Calu3 (cell line): ENCODE measurements around the gene ACSL6. TPM values are rescaled to one million over a fixed set of nuclear protein-coding genes. Genes with fewer than 3 reads are reported as not detected.

Experiments
- BruUV-seq: library from RNA; stranded (reverse); fragments of 400-500 nt; replicated peaks from 2 replicates; lab custom pipeline; 2021; lab: Mats Ljungman, UMichigan
- CTCF ChIA-PET: fragments of 300-600 bp; sonication (Branson Sonifier 250); formaldehyde crosslinking; loops from one replicate; lab custom pipeline; 2022; ENCODE audit warnings: antibody characterized with exemption; lab: Charles Lee
- DNase-seq: peaks from one replicate; pipeline ENCODE4 v3.0.0; 2022
- H3K27ac Mint-ChIP-seq: one replicate; pipeline ENCODE4 v1.8.0; 2022; ENCODE audit warnings: mixed read lengths; ENCODE audit not compliant: unreplicated experiment
- H3K27me3 Mint-ChIP-seq: one replicate; pipeline ENCODE4 v1.8.0; 2022; ENCODE audit warnings: mixed read lengths; ENCODE audit not compliant: unreplicated experiment
- H3K36me3 Mint-ChIP-seq: one replicate; pipeline ENCODE4 v1.8.0; 2022; ENCODE audit warnings: mild to moderate bottlenecking, moderate library complexity, mixed read lengths; ENCODE audit not compliant: insufficient read depth, unreplicated experiment
- H3K4me1 Mint-ChIP-seq: one replicate; pipeline ENCODE4 v1.8.0; 2022; ENCODE audit warnings: mild to moderate bottlenecking, low read depth, mixed read lengths; ENCODE audit not compliant: unreplicated experiment
- H3K4me3 Mint-ChIP-seq: one replicate; pipeline ENCODE4 v1.8.0; 2022; ENCODE audit warnings: mild to moderate bottlenecking, low read depth, moderate library complexity, mixed read lengths; ENCODE audit not compliant: unreplicated experiment
- H3K9me3 Mint-ChIP-seq: one replicate; pipeline ENCODE4 v1.8.0; 2022; ENCODE audit warnings: low read depth, mixed read lengths; ENCODE audit not compliant: unreplicated experiment
- intact Hi-C: fragments of 100-400 bp; cut with micrococcal nuclease; formaldehyde crosslinking; loops from one replicate; pipeline ENCODE4 v1.10.0; 2022; ENCODE audit not compliant: unreplicated experiment
- total RNA-seq: library from RNA; stranded (reverse); gene quantifications from 2 replicates; pipeline ENCODE4 v1.2.3, GENCODE V29; 2022
- TF ChIP-seq, protein P1 (sequence below): fragments of 200-600 bp; IDR thresholded peaks from one replicate; pipeline ENCODE4 v1.8.0; 2022; ENCODE audit warnings: antibody characterized with exemption; ENCODE audit not compliant: unreplicated experiment

The ACSL6 gene
- total RNA-seq, 1 experiment from 2014 or later: 0.24 TPM

GRCh38 chr5:132053483-132053882 is 42.0 kb upstream of the ACSL6 start:
- peaks cover 80% of the 10 kb centered on the region for H3K27me3 Mint-ChIP-seq
- intact Hi-C loops: no loop called here
- CTCF ChIA-PET: no interaction called here

DNA sequence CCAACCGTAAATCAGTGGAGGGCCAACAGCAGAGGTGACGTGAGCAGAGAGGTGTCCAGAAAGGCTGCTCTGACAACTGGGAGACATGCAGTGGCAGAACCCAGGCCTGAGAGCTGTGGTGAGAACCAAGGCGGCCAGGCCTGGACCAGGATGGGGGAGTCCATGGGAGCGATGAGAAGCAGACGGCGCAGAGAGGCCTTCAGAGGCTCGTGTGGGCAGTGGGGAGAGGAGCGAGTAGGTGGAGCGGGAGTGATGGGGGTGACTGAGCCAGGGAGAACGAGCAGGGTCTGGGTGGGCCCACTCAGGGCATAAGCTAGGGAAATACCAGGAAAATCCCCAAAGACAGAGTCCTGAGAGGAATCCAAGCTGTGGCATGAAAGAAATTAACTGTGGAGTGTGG is 41.1 kb upstream of the ACSL6 start:
- H3K27ac Mint-ChIP-seq: no peak overlapping the region
- BruUV-seq: no TSS peak
- H3K27me3 Mint-ChIP-seq: peaks cover 70% of the 10 kb centered on the region
- H3K9me3 Mint-ChIP-seq: no peaks in the 10 kb centered on the region
- H3K4me1 Mint-ChIP-seq: no peaks in the 10 kb centered on the region
- CTCF ChIA-PET: no interaction called here
- TF ChIP-seq, protein P1, sequence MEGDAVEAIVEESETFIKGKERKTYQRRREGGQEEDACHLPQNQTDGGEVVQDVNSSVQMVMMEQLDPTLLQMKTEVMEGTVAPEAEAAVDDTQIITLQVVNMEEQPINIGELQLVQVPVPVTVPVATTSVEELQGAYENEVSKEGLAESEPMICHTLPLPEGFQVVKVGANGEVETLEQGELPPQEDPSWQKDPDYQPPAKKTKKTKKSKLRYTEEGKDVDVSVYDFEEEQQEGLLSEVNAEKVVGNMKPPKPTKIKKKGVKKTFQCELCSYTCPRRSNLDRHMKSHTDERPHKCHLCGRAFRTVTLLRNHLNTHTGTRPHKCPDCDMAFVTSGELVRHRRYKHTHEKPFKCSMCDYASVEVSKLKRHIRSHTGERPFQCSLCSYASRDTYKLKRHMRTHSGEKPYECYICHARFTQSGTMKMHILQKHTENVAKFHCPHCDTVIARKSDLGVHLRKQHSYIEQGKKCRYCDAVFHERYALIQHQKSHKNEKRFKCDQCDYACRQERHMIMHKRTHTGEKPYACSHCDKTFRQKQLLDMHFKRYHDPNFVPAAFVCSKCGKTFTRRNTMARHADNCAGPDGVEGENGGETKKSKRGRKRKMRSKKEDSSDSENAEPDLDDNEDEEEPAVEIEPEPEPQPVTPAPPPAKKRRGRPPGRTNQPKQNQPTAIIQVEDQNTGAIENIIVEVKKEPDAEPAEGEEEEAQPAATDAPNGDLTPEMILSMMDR: no peak
- no peaks in the 10 kb centered on the region for H3K36me3 Mint-ChIP-seq
- no peak for DNase-seq
- intact Hi-C loops: no loop called here
- no peak overlapping the region for H3K4me3 Mint-ChIP-seq

More at GRCh38 chr5:132053483-132053882, 42.0 kb upstream of the ACSL6 start:
- Mint-ChIP-seq H3K9me3 (no peaks in the 10 kb centered on the region), H3K4me1 (no peaks in the 10 kb centered on the region), H3K27ac (no peak overlapping the region), H3K36me3 (no peaks in the 10 kb centered on the region), H3K4me3 (no peak overlapping the region)
- TF ChIP-seq, protein P1: no peak
- BruUV-seq: no TSS peak
- DNase-seq: no peak

DNA sequence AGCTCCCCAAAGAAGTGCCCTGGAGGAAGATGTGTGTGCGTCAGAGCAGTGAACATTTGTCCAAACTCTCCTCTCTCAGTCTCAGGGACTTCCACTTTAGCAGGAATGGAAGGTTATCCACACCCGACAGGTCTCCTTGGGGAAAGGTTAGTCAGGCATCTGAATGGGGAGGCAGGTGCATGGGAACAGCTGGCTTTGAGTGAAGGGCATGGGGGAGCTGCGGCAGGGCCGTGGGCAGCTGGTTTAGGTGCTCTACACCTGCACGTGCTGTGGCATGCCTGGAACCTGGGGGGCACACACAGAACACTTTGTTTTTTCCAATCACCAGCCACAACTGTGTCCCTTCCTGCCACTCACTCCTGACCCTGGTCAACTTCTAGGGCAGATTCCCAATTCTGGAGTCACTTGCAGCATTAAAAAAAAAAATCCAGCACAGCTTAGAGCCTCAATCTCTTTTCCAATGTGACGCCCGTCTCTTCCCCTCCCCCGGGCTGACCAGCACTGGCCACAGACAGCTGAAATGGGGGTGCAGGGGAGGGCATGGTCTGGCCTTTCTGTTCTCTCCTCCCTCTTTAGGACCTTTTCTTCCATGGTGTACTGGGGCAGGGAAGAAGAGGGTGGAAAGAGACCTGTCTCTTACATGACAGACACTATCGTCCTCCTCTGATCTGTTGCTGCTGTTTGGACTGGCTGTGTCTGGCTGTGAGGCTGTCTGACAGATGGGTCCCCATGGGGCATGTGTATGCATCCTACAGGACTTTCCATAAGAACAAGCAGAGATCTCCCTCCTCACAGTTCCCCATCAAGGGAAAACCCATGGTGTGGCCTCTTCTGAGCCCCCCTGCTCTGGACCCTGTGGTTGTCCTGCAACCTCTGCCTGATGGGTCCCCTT is 39.4 kb upstream of the ACSL6 start:
- H3K27me3 Mint-ChIP-seq: peaks cover 62% of the 10 kb centered on the region
- TF ChIP-seq, protein P1: no peak
- no peak overlapping the region for H3K4me3 Mint-ChIP-seq
- H3K27ac Mint-ChIP-seq: no peak overlapping the region
- no peaks in the 10 kb centered on the region for H3K9me3 Mint-ChIP-seq
- DNase-seq: no peak
- intact Hi-C loops: no loop called here
- CTCF ChIA-PET: no interaction called here
- H3K36me3 Mint-ChIP-seq: no peaks in the 10 kb centered on the region
- BruUV-seq: no TSS peak
- H3K4me1 Mint-ChIP-seq: no peaks in the 10 kb centered on the region

DNA sequence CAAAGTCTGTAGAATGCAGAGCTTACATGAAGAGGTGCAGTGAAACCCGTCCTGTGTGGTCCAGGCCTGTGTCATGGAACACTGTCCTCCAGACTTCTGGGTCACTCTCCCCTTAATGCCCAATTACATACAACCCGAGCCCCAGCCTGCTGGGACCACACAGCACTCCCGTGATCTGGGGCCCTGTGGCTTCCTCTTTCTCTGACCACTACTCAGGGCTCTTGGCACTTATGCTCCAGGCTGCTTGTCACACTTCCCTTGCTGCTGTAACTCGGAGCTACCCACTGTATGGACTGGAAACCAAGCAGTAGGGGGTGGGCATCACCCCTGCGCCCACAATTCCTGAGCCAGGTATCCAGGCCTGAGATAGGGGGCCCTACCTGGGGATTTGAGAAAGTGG is 38.7 kb upstream of the ACSL6 start:
- no peaks in the 10 kb centered on the region for H3K9me3 Mint-ChIP-seq
- no TSS peak for BruUV-seq
- H3K4me3 Mint-ChIP-seq: no peak overlapping the region
- TF ChIP-seq, protein P1: no peak
- no peaks in the 10 kb centered on the region for H3K36me3 Mint-ChIP-seq
- intact Hi-C loops: no loop called here
- CTCF ChIA-PET: no interaction called here
- DNase-seq: no peak
- no peak overlapping the region for H3K27ac Mint-ChIP-seq
- H3K4me1 Mint-ChIP-seq: no peaks in the 10 kb centered on the region
- H3K27me3 Mint-ChIP-seq: peaks cover 55% of the 10 kb centered on the region
